ENCODE results near the gene ROPN1B.
"Not testable (repeated sequence)": the region's sequence is repeated elsewhere in the genome, so short reads cannot be mapped to it uniquely, and the experiment has no call there.

ROPN1B gene

GRCh38 chr3:125958511-125959316, 10.3 kb upstream of the ROPN1B start:
- DNase-seq: no peak

DNA sequence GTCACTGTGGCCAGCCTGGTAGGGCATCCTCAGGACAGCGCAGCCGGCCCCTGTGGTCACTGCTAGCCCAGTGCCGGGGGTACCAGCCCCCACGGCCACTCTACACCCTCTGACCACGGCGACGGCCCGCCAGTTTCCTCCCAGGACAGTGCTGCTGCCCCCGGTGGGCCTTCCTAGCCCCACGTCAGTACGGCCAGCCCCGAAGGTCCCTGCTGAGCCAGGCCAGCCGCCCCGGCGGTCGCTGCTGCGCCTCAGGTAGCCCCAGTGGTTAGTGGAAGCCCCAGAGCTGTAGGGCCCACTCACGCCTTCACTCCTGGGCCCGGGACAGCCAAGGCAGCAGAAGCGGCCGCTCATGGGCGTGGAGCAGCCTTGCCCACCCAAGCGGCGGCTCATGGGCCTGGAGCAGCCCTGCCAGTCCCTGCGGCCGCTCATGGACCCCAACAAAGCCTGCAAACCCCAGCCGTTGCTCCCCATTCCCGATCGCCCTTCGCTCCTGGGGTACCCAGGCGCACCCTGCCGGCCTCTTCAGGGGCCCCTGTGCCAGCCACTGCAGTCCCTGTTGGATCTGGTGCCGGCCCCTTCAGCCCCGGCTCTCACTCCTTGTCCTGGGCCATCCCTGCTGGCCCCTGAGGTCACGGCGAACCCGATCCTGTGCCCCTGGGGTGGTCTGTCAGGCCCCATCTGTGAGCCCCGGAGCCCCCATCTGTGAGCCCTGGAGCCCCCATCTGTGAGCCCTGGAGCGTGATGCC, 9.5 kb upstream of the ROPN1B start:
- DNase-seq: no peak

- no peak for DNase-seq
These were observed 8.9 kb upstream of the ROPN1B start for GRCh38 chr3:125960066-125960424.

GRCh38 chr3:125960456-125961288, 8.3 kb upstream of the ROPN1B start:
- no peak for DNase-seq

DNA sequence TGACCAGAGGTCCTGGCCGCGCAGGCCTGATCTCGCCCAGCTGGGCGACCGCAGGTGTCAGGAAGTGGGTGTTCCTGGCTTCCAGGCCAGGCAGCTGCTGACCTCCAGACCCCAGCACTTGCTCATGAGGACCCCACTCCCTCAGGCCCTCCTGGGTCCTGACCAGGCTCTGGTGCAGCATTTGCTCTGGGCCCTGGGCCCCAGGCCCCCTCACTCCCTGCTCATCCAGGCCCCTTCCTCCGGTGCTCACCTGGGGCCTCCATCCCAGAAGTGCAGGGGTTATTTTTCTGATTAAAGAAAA, 7.7 kb upstream of the ROPN1B start:
- DNase-seq: no peak

DNA sequence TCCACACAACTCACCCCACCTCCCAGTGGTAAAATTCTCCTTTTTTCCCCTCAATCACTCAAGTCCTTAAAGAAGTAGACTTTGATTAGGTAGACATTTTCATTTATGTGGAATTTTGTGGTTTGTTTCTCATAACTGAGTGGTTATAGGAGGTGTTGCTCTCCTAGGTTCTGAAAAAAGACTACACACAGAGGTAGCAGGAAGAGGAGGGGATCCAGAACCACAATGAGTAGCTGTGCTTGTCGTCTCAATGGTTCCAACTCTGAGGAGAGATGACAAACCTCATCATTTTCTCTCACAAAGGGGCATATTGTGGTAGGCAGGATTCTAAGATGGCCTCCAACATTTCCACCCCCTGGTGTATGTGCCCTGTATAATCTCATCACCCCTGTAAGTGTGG, 5.1 kb upstream of the ROPN1B start:
- not testable (repeated sequence) for DNase-seq

- no peak for DNase-seq
These were observed 3.5 kb upstream of the ROPN1B start for GRCh38 chr3:125965505-125965904.

DNA sequence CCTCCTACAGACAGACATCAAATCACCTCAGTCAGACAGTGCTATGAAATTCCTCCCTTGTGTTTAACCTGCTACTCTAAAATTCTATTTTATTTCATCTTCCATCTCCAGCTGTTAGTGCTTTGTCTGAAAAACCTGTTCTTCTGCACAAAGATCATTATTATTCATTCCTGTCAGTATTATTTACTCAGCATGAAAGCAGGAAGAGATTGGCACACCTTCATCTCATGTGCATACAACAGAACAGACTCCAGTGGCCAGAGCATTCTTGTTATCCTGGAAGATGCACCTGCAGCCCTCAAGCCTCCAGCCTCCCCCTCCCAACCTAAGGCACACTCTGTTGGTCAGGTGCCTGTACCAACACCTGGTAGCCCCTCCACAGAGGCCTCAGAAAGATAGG, 1.8 kb upstream of the ROPN1B start:
- no peak for DNase-seq

DNA sequence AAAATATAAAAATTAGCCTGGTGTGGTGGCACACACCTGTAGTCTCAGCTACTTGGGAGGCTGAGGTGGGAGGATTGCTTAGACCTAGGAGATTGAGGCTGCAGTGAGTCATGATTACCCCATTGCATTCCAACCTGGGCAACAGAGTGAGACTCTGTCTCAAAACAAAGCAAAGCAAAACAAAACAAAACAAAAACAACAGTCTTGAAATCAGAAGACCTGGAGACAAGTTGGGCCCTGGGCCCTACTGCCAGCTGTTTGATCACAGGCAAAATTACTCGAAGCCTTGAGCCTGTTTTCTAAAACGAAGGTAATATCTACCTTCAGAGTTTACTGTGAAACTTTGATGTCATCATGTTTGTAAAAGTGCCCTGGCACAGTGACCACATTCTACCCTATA, 857 bp upstream of the ROPN1B start:
- DNase-seq: not testable (repeated sequence)

DNA sequence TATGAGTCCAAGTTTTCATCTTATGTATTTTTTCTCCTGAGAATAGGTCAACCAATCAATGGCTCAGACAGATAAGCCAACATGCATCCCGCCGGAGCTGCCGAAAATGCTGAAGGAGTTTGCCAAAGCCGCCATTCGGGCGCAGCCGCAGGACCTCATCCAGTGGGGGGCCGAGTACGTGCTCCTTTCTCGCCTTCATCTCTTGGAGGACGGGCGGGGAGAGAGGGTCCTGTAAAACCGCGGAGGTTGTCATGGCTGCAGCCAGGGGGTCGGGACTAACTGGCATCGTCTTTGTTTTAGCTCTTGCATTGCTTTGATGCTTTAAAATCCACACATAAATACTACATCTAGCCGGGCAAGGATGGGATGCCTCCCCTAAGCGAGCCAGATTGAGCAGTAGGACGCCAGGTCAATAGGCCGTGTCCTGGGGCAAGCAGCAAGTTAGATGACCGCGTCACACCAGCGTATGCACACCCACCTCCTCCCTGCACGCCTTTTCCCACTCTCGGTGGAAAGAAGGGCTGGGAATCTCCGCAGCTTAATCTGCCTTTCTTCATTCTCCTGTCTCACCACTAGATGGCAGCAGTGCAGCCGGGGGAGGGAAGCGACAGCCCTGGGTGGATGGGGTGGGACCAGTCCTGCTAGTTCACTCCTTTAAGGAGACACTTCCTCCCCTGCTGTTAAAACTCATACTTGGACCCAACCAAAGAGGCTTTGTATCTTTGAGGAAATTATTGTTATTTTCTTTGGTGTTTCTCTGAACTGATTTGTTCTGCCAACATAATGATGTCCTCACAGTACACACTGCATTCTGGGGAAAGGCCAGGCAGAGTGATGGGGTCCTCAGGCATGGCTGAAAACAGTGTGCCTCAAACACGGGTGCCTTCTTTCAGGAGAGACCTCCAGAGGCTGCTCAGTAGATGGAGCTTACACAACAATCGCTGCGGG, 3.3 kb downstream of the ROPN1B start:
- DNase-seq: peak; percentile 11

DNA sequence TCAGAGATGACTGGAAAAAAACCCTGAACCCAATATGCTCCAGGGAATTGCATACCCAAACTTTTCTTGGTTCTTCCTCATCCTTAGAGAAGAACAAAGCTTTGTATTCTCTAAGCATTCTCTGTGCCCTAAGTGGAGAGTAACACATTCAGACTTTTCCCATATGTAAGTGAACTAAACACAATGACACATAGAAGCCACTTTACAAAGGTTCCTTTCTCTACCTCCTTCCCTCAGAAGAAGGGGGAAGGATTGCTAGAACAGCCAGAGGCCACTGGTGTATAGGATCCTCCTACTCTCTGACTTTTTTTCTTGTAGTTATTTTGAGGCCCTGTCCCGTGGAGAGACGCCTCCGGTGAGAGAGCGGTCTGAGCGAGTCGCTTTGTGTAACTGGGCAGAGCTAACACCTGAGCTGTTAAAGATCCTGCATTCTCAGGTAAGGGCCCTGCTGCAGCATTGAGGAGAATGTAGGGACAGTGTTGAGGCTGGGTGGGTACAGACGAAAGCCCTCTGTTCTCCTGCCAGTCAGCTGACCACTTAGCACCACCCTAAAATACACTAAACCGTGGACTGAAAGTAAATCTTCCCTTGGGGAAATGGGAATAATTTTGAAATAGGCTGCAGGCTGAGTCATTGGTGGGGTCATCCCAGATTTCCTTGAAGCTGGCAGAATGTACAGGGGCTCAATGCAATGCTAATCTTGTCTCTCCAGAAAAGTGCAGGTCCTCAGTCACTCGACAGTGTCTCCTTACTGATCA, 6.4 kb downstream of the ROPN1B start:
- DNase-seq: not testable (repeated sequence)

GRCh38 chr3:125976003-125976390, 7.0 kb downstream of the ROPN1B start:
- DNase-seq: not testable (repeated sequence)

DNA sequence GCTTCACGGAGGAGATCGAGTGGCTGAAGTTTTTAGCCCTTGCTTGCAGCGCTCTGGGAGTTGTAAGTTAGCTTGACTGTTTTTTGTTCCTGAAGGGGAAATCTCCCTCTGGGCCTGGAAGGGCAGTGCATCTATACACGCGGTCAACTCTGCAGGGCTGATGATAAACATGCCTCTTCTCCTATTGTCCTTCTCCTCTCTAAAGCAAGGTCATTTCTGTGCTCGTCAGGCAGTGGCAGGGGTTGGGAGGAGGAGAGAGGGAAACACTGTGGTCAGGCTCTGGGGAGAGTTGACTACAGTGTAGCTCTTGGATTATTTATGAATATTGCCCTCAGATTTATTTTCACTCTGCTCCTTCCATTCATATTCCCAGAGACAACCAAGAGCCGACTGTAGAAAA, 8.1 kb downstream of the ROPN1B start:
- DNase-seq: not testable (repeated sequence)

DNA sequence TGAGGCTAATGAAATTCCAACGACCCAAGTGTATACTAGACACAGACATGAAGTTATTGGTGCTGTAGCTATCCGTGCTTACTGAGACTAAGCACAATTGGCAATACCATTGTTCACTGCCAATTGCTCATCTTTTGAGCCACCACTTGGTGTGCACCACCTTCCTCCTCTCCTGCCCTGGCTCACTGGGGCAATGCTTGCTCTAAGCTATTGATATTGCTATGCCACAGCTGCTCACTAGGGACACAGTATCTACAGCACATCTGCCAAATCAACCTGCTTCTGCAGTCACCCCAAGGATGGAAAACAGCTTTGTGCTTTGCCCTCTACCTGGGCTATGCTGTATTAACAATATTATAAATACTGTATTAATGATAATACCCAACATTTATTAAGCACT, 16.0 kb downstream of the ROPN1B start:
- DNase-seq: not testable (repeated sequence)

DNA sequence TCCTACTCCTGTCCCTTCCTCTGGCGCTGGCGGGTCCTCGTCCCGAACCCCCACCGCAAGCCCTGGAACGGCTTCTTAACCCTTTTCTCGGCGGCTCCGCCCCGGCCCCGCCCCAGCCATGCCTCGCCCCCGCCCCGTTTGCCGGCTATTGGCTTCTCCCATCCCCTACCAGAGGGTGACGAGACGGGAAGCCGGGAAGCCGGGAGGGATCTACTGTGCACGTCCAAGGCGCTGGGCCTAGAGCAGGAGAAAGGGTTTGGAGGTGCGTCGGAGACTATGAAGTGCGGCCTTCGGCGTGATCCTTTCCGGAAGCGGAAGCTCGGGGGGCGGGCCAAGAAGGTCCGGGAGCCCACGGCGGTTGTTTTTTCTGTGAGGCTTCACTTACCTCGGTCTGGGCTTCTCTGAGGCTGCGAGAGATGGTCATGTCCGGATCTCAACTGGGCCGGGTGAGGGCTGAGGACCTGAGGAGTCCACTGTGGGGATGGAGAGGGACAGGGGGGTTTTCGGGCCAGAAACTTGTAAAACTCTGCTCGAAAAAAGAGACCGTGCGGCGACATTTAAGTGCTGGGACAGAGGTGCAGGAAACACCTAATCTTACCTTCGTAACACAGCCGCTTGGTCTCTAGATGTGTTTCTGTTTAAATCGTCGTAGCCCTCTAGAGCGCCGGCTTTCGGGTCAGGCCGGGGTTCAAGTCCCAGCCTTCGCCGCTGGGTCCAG, 21.4 kb downstream of the ROPN1B start:
- DNase-seq: no peak

- not testable (repeated sequence) for DNase-seq
These were observed 27.8 kb downstream of the ROPN1B start for GRCh38 chr3:125996751-125997150.

DNA sequence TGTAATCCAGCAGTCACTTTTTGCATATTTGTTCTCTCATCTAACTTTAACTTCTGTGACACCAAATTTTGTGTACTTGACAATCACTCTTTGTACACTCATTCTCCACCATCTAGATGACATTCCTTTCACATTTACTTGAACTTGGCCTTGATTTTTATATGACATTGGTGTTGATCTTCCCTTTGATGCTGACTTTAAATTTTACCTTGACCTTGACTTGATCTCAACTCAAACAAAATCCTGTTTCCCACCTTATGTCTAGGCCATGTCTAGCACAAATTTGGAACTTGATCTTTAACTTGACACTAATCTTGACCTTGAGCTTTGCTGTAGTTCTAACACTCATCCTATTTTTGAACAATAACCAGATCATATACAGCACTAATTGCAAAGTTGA, 33.2 kb downstream of the ROPN1B start:
- DNase-seq: no peak

DNA sequence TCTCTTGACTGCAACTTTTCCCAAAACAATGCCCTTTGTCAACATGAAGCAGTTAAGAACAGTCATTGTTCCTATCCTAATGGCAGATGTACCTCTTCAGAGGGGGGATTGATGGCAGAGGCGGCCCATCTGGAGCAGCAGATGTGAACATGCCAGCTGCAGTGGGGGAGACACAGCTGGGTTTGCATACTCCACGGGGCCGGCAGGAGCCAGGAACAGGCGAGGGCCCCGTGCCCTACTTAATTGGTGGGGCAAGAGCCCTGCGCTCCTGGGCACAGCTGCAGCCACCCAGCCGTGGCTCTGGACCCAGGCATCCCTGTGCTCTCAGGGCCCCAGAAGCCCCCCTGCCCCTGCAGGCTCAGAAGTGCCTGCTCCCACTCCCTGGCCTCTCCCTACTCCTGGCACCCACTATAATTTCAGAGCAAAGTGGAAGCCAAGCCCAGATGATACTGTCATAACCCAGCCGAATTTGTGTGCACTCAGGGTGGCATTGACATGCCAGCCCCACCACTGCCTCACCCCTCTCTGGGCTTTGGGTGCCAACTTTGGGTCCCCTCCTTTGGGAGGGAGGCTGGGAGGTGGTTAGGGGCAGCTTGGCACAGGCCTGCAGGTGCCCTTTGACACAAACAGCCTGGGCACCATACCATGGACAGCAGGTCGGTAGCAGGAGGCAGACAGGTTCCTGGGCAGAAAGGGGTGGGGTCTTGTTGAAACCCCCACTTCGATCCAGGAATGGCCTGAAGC, 34.6 kb downstream of the ROPN1B start:
- DNase-seq: no peak

DNA sequence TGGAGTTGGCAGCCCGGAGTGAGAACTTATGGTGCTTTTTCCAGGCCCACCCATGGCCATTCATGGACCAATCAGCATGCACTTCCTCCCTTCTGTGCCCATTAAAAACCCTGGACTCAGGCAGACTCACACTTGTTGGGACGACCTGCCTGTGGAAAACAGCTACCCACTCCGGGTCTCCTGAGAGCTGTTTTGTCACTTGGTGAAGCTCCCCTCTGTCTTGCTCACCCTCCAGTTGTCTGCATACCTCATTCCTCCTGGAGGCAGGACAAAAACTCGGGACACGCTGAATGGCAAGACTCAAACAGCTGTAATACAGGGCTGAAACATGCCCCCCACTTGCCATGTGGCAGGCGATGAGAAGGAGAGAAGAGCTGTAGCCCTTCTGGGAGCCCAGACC, 35.2 kb downstream of the ROPN1B start:
- no peak for DNase-seq

GRCh38 chr3:126004692-126005091, 35.7 kb downstream of the ROPN1B start:
- no peak for DNase-seq

Measured in NCI-H1092 (cell line).